GM12878 (cell line): Measurements from ENCODE around the gene PLAAT3.

Experiments
- BCL11A ChIP-seq: IDR thresholded peaks from 2 replicates; pipeline ENCODE4 v1.6.1; 2011; ENCODE audit warnings: low read depth, low read length
- CTCF ChIP-seq, 3 experiments: IDR thresholded peaks in 2 of 3; conservative IDR thresholded peaks in 1 of 3; 2 replicates each; pipeline ENCODE4 v1.5.1; 2011; ENCODE audit warnings: low read depth in 3 of 3, low read length in 3 of 3, mild to moderate bottlenecking in 3 of 3, control low read depth in 2 of 3, moderate library complexity in 2 of 3, inconsistent platforms in 1 of 3, mixed read lengths in 1 of 3; ENCODE audit not compliant: control insufficient read depth in 2 of 3, insufficient read depth in 1 of 3; ENCODE audit errors: extremely low read depth in 1 of 3
- HDAC6 ChIP-seq: fragments of 200-600 bp; sonication (generic); IDR thresholded peaks from one replicate; pipeline ENCODE4 v1.8.0; 2017; ENCODE audit warnings: antibody characterized with exemption; ENCODE audit not compliant: unreplicated experiment
- KDM1A ChIP-seq: fragments of 200-600 bp; sonication (generic); IDR thresholded peaks from 2 replicates; pipeline ENCODE4 v1.6.1; 2016; ENCODE audit warnings: borderline replicate concordance
- MYC ChIP-seq: IDR thresholded peaks from 2 replicates; pipeline ENCODE4 v1.6.1; 2011; ENCODE audit warnings: mild to moderate bottlenecking, low read length, moderate library complexity, inconsistent platforms; ENCODE audit not compliant: insufficient read depth, insufficient replicate concordance, insufficient read length, severe bottlenecking
- RAD21 ChIP-seq: IDR thresholded peaks from 2 replicates; pipeline ENCODE4 v1.6.1; 2011; ENCODE audit warnings: mild to moderate bottlenecking, low read depth, low read length, moderate library complexity; ENCODE audit not compliant: insufficient read depth
- SIN3A ChIP-seq: IDR thresholded peaks from 2 replicates; pipeline ENCODE4 v1.6.1; 2012; ENCODE audit warnings: low read depth, low read length, improper control_type of control experiment
- SMAD1 ChIP-seq: fragments of 450-650 bp; IDR thresholded peaks from 2 replicates; pipeline ENCODE4 v1.6.1; 2018; ENCODE audit warnings: mild to moderate bottlenecking, low read depth; ENCODE audit not compliant: partially characterized antibody
- SP1 ChIP-seq: IDR thresholded peaks from one replicate; pipeline ENCODE4 v1.6.1; 2011; ENCODE audit warnings: low read depth, low read length
- ZNF384 ChIP-seq: IDR thresholded peaks from 2 replicates; pipeline ENCODE4 v1.6.1; 2012; ENCODE audit warnings: low read depth, mild to moderate bottlenecking, low read length, improper control_type of control experiment, borderline replicate concordance
- ZNF592 ChIP-seq: fragments of 450-650 bp; IDR thresholded peaks from 2 replicates; pipeline ENCODE4 v1.6.1; 2017; ENCODE audit warnings: mild to moderate bottlenecking, moderate library complexity

GRCh38 chr11:63552921-63553320 lies 61.3 kb downstream of the PLAAT3 start:
- no peak for TF ChIP-seq HDAC6
- no peak for TF ChIP-seq ZNF384
- no peak for TF ChIP-seq SIN3A
- no peak for TF ChIP-seq BCL11A
- TF ChIP-seq CTCF (IDR thresholded peaks at IDR 0.05 in 2 of 3, conservative IDR thresholded peaks at IDR 0.05 in 1 of 3; ENCODE audit: control insufficient read depth in 2 of 3, extremely low read depth in 1 of 3, insufficient read depth in 1 of 3, low read depth in 3 of 3, low read length in 3 of 3), result no peak
- TF ChIP-seq KDM1A, result no peak
- TF ChIP-seq SP1, result no peak
- TF ChIP-seq MYC, result no peak
- TF ChIP-seq RAD21, result no peak
- TF ChIP-seq SMAD1, result no peak
- no peak for TF ChIP-seq ZNF592
